ENCODE measurements around the gene GP1BB. TPM values are rescaled to one million over a fixed set of nuclear protein-coding genes. Genes with fewer than 3 reads are reported as not detected.

The GP1BB gene
- total RNA-seq, 4 donors from 2014 or later = 14.7 to 28.7 (median 19.4) TPM

GRCh38 chr22:19745155-19746101 is 22.1 kb downstream of the GP1BB start:
- no peak for DNase-seq (ENCODE audit: low spot score in 2 of 2)
- Histone ChIP-seq H3K4me1 (no peaks in the 10 kb centered on the region), H3K27ac (no peak overlapping the region), H3K4me3 (no peak overlapping the region), H3K27me3 (peaks cover 7% of the 10 kb centered on the region), H3K36me3 (no peaks in the 10 kb centered on the region), H3K9me3 (no peaks in the 10 kb centered on the region)
- TF ChIP-seq POLR2A (IDR thresholded peaks at IDR 0.05) = no peak
- WGBS = 60% methylated on average over 5 of the region's 24 CpGs

DNA sequence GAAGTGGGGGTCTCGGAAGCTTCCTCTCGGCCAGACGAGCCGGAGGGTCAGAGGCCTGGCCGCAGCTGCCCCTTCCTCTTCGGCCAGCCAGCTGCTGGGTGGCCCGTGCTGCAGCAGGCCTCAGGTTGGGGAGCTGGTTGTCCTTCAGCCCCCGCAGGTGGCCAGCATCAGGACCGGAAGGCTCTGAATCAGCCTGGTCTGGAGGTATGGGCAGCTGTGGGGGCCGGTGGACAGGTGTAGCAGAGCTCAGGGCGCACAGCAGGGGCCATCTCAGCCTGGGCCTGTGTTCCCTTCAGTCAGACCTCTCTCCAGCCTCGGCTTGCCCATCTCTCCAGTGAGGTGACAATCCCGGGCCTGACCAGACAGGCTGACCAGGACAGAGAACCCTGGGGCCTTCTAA is 23.4 kb downstream of the GP1BB start:
- no peak for TF ChIP-seq EP300 (IDR thresholded peaks at IDR 0.05)
- TF ChIP-seq, protein P1, sequence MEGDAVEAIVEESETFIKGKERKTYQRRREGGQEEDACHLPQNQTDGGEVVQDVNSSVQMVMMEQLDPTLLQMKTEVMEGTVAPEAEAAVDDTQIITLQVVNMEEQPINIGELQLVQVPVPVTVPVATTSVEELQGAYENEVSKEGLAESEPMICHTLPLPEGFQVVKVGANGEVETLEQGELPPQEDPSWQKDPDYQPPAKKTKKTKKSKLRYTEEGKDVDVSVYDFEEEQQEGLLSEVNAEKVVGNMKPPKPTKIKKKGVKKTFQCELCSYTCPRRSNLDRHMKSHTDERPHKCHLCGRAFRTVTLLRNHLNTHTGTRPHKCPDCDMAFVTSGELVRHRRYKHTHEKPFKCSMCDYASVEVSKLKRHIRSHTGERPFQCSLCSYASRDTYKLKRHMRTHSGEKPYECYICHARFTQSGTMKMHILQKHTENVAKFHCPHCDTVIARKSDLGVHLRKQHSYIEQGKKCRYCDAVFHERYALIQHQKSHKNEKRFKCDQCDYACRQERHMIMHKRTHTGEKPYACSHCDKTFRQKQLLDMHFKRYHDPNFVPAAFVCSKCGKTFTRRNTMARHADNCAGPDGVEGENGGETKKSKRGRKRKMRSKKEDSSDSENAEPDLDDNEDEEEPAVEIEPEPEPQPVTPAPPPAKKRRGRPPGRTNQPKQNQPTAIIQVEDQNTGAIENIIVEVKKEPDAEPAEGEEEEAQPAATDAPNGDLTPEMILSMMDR (IDR thresholded peaks at IDR 0.05) = no peak
- no peak for TF ChIP-seq POLR2AphosphoS5 (IDR thresholded peaks at IDR 0.05)
- TF ChIP-seq POLR2A (IDR thresholded peaks at IDR 0.05) = no peak
- Histone ChIP-seq H3K36me3 (no peaks in the 10 kb centered on the region), H3K9me3 (no peaks in the 10 kb centered on the region), H3K27ac (no peak overlapping the region), H3K4me1 (no peaks in the 10 kb centered on the region), H3K4me3 (no peak overlapping the region), H3K27me3 (peaks cover 14% of the 10 kb centered on the region)
- WGBS = 100% methylated on average over 3 of the region's 13 CpGs
- no peak for DNase-seq (ENCODE audit: low spot score in 2 of 2)

DNA sequence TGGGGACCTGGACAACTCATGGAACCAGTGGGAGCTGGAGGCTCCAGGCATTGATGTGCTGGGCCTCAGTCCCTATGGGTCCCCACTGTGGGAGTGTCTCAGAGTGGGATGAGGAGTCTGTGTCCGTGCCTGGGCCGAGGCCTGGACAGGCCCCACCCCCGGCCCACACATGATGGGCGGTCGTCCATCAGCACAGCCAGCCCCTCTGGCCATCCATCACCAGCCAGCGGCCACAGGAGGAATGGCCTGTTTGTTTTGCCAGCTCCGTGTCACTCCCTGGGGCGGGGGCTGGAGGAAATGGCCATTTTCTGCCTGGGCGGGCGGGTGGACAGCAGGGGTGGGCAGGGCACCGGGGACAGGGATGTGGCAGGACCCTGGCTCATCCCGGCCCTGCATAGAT is 24.2 kb downstream of the GP1BB start:
- Histone ChIP-seq H3K27me3 (peaks cover 14% of the 10 kb centered on the region), H3K9me3 (no peaks in the 10 kb centered on the region), H3K4me1 (no peaks in the 10 kb centered on the region), H3K36me3 (no peaks in the 10 kb centered on the region), H3K4me3 (no peak overlapping the region), H3K27ac (no peak overlapping the region)
- WGBS = 100% methylated on average over 1 of the region's 12 CpGs
- no peak for DNase-seq (ENCODE audit: low spot score in 2 of 2)
- TF ChIP-seq, protein P1 (IDR thresholded peaks at IDR 0.05) = no peak
- TF ChIP-seq POLR2AphosphoS5 (IDR thresholded peaks at IDR 0.05) (no peak), POLR2A (IDR thresholded peaks at IDR 0.05) (no peak), EP300 (IDR thresholded peaks at IDR 0.05) (no peak)

DNA sequence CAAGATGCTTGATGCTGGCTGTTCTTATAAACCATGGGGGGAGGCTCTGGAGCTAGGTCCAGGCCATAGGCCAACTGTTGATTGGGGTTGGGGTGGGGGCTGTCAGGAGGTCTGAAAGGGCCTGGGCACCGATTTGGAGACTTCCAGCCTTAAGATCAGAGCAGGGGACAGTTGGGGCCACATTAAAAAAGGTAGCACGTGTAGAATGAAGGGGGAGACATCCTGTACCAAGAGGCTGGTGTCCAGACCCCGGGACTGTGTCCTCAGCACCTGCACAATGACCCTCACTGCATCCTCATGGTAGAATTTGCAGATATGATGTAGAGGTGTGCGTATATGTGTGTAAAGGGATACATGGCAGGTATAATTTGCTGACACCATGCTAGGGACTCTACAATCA is 24.8 kb downstream of the GP1BB start:
- Histone ChIP-seq H3K27ac (no peak overlapping the region), H3K27me3 (peaks cover 14% of the 10 kb centered on the region), H3K4me3 (no peak overlapping the region), H3K4me1 (no peaks in the 10 kb centered on the region), H3K9me3 (no peaks in the 10 kb centered on the region), H3K36me3 (no peaks in the 10 kb centered on the region)
- no peak for DNase-seq (ENCODE audit: low spot score in 2 of 2)
- TF ChIP-seq POLR2A (IDR thresholded peaks at IDR 0.05) (no peak), EP300 (IDR thresholded peaks at IDR 0.05) (no peak), POLR2AphosphoS5 (IDR thresholded peaks at IDR 0.05) (no peak)
- TF ChIP-seq, protein P1 (IDR thresholded peaks at IDR 0.05) = no peak
- WGBS = 73% methylated on average over 4 of the region's 4 CpGs

DNA sequence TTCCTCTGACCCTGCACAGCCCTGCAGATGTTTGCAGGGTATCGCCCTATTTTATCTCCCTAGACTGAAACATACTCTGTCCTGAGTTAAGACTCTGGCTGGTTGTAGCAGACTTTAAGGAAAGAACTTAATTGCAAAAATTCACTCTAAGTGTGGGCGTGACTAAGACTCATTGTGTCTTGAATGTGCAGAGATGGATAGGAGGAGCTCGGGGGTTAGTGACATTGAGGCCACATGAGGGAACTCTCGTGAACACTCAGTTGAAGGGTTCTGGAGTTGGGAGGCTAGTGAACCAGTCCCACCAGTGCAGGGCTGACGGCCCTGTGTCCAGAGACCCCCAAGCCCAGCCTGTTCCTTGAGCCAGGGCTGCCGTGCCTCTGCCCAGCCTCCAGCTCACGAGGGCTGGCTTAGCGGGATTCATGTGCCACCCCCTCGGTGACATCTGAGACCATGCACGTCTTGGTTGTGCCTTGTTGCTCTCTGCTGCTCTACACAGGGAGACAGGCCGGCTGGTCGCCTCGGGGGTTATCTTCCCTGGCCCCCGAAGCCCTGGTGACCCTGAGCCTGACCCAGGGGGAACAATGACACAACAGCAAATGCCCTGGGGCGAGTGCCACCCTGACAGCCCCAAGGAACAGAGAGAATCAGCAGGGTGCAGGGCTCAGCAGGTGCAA is 25.8 kb downstream of the GP1BB start:
- Histone ChIP-seq H3K4me3 (no peak overlapping the region), H3K36me3 (no peaks in the 10 kb centered on the region), H3K27ac (no peak overlapping the region), H3K27me3 (peaks cover 24% of the 10 kb centered on the region), H3K4me1 (no peaks in the 10 kb centered on the region), H3K9me3 (no peaks in the 10 kb centered on the region)
- TF ChIP-seq EP300 (IDR thresholded peaks at IDR 0.05) (no peak), POLR2A (IDR thresholded peaks at IDR 0.05) (no peak), POLR2AphosphoS5 (IDR thresholded peaks at IDR 0.05) (no peak)
- TF ChIP-seq, protein P1 (IDR thresholded peaks at IDR 0.05) = no peak
- no peak for DNase-seq (ENCODE audit: low spot score in 2 of 2)
- WGBS = 83% methylated on average over 11 of the region's 15 CpGs
